GM19467 (cell line): Measurements from ENCODE around the gene SNED1.

Experiments
- ATAC-seq: cut with Tn5 transposase; IDR thresholded peaks from one replicate; pipeline ENCODE4 v1.9.1; 2021; ENCODE audit warnings: mild to moderate bottlenecking, moderate library complexity; ENCODE audit not compliant: unreplicated experiment

Gene SNED1

GRCh38 chr2:240991378-240992263 lies 6.8 kb upstream of the SNED1 start:
- no peak for ATAC-seq

- no peak for ATAC-seq
Observed at GRCh38 chr2:240992572-240993291, 5.7 kb upstream of the SNED1 start.

DNA sequence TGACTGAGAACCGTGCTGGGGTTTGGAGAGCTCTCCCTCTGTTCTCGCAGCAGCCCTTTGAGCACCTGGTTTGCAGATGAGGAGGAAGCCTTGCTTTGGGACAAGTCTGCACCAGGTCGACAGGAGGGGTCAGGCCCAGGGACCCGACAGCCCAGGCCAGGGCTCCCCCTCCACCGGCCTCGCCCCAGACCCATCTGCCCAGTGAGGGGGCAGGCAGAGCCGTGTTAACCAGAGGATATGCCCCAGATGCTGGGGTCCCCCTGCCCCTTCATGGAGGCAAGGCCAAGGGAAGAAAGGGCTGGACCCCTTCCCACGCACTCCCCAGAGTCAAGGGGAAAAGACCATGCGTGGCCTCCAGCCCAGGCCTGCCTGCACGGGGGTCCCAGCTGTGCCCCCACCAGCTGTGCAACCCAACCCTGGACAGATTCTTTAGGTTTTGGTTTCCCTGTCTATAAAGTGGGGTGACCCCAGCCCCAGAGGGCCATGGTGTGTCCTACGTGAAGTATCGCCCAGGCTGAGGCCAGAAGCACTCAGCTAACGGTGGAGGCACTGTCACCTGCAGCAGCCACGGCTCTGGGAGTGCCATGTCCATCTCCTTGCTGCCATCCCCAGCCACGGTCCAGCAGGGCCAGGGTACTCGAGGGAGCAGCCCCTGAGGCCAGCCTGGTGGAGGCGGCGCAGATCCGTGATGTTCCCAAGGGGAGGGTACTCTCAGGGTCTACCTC lies 4.8 kb upstream of the SNED1 start:
- no peak for ATAC-seq

DNA sequence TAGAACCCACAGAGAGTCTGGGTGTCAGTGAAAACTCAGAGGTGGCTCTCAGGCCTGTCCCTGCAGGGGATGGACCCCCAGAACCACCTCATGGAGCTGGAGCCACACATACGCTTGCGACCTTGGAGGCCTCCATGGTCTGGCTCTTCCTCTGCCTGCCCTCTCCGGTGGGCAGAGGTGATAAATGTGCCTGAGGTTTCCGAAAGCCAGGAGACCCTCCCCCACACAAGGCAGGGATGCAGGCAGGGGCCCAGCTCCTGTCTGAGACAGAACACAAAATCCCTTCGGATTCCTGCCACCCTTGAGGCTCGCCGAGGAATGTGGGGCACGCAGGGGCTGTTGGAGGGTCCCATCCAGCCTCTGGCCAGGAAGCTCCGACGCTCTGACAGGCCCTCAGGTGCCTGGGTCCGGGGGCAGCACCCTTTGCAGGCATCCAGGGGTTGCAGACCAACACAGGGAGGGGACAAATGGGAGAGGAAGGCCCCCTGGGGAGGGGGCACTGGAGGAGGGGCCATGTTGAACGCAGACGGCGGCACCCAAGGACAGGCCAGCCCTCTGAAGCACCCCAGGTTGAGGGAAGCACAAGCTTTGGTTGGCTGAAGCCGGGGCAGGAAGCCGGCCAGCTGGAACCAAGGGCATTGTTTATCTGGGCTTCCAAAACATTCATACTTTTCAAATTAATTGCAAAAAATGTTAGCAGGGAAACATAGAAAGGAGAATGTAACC lies 4.1 kb upstream of the SNED1 start:
- ATAC-seq, result no peak

GRCh38 chr2:240995041-240996021 lies 3.1 kb upstream of the SNED1 start:
- no peak for ATAC-seq

DNA sequence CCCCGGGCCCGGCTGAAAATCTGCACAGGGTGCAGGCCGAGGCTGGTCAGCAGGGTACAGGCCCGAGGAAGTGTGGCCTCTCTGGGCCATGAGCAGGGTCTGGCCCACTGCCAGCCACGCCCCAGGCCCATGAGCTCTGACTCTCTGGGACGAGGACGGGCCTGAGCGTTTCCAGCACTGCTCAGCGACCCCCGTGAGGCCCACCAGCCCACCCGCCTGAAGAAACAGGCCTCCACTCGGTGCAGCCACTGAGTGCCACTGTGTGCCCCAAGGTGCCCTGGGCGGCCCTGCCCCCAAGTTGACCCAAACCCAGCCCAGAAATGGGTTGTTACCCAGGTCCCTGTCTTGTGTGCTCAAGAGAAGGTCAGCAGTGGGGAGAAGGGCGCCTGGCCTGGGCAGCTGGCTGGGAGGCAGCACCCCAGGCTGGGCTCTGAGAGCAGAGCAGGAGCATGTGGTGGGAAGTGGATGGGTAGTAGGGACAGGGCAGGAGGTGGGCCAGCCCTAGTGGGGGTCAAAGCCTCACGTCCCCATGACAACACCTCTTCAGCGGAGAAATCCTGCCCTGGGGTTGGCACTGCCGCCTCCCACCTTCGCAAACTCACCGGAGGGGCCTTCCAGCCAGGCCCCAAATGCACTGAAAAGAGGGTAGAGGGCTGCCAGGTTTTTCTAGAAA lies 2.1 kb upstream of the SNED1 start:
- no peak for ATAC-seq

GRCh38 chr2:240996834-240997140 lies 1.6 kb upstream of the SNED1 start:
- no peak for ATAC-seq

GRCh38 chr2:240997141-240997855 lies 1.1 kb upstream of the SNED1 start:
- ATAC-seq, result no peak

DNA sequence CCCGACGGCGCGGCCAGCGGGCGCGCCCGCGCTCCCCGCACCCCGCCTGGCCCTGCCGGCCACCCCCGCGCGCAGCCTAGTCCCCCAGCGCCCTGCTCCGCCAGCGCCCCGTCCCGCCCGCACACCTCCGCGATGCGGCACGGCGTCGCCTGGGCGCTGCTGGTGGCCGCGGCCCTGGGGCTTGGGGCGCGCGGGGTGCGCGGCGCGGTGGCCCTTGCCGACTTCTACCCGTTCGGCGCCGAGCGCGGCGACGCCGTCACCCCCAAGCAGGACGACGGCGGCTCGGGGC lies 232 bp downstream of the SNED1 start:
- no peak for ATAC-seq

DNA sequence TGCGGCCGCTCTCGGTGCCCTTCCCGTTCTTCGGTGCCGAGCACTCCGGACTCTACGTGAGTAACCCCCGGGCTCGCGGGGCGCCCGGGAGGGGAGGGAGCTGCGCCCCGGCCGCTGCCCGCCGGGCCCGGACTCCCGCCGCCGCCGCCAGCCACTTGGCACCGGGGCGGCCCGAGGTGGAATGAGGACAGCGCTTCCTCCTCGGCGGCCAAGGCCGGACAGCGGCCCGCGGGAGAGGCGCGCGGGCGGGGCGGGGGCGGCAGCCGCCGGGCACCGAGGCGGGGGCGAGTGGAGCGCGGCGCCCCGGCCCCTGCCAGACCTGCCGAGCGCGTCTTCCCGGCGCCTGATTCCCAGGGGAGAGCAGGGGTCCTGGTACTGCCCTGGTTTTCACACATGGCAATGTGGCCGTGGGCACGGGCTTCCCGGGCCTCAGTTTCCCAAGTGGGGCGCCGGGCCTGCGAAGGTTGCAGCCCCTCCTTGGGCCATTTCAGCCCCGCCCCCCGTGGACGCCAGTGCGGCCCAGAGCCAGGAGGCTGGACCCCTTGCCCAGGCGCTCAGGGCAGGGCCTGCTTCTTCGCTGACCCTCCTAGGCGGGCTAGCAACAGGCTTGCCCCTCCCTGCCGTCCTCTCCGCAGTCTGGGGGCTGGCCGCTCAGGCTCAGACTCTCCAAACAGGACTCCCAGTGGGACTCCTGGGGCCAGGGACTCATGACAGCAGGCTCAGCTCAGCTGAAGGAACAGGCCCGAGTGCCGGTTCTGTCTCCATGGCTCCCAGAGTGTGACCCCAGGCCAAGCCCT lies 775 bp downstream of the SNED1 start:
- ATAC-seq, result no peak

- no peak for ATAC-seq
Observed at GRCh38 chr2:240999873-241000541, 1.6 kb downstream of the SNED1 start.

GRCh38 chr2:241000831-241001321 lies 2.5 kb downstream of the SNED1 start:
- ATAC-seq, result no peak

GRCh38 chr2:241001413-241002274 lies 3.2 kb downstream of the SNED1 start:
- no peak for ATAC-seq

DNA sequence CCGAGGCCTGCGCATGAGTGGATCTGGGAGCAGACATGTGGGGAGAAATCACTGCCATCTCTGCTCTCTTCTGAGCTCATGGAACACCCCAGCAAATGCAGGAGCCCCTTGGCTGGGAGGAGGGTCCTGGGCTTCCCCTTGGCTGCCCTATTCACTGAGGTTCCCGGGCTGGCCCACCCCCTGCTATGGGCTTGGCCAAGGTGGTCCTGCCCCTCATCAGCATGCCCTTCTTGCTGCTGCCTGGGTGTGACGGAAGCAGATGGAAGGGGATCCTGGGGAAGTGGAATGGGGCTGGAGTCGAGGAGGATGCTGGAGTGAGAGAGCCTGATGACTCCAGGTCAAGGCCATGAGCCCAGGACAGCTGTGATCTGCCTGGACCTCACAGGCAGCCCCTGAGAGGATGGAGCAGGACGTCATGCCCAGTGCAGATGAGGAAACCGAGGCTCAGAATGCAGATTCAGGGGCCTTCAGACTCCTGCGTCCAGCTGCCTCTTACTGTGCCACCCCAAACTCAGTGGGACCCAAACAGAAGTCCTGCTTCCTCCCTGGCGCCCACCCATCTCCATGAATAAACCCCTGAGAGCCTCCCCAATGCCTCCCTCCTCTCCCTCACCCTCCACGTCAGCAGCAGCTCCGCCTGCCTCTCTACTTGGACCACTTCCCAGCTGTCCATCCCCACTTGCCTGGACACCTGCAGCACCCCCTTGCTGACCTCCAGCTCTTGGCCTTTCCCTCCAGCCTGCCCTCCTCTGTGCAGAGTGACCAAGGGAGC lies 4.0 kb downstream of the SNED1 start:
- no peak for ATAC-seq

DNA sequence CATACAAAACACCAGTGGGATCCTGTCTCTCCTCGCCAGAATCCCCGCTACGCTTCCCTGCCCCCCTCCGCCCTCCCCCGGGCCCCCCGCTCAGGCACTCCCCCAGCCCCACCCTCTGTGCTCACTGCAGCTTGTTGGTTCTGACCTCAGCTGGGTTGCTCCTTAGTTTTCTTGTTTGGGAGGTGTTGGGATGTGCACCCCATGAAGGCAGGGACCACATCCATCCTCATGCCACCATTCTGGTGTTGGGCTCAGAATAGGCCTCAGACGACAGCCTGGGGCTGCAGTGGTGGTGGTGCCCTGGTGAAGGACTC lies 4.6 kb downstream of the SNED1 start:
- no peak for ATAC-seq

DNA sequence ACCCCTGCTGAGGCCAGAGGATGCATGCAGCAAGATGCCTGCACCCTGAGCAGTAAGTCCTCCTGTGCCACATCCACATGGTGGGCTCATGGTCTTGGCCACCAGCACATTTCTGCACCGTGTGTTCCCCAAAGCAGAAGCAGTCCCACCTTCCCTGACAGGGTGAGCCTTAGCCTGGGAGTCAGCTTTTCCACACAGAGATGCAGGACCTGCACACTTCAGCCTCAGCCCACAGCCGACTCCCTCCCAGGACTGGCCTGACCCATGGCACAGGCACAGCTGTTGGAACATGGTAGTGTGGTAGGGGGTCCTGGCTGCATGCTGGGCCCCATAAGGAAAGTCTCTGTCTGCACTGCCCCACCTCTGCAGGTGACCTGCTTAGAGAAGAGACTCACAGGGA lies 5.0 kb downstream of the SNED1 start:
- no peak for ATAC-seq
